Thyroid gland (tissue), 4 donors: ENCODE data around the gene GUCA2B.

Experiments
- POLR2A ChIP-seq, 2 donors: fragments of 450-650 bp; IDR thresholded peaks; one replicate each; pipeline ENCODE4 v1.6.1; 2017; ENCODE audit warnings: antibody characterized with exemption in 2 of 2, mild to moderate bottlenecking in 2 of 2, moderate library complexity in 1 of 2
- TF ChIP-seq, protein P1 (sequence below), 6 experiments: fragments of 200-600 bp in 3 of 6; fragments of 450-650 bp in 3 of 6; sonication (generic) in 3 of 6; IDR thresholded peaks; one replicate each; pipeline ENCODE4 v1.5.1; 2016 to 2019; ENCODE audit warnings: antibody characterized with exemption in 6 of 6, mild to moderate bottlenecking in 2 of 6, inconsistent platforms in 1 of 6, moderate library complexity in 1 of 6

DNA sequence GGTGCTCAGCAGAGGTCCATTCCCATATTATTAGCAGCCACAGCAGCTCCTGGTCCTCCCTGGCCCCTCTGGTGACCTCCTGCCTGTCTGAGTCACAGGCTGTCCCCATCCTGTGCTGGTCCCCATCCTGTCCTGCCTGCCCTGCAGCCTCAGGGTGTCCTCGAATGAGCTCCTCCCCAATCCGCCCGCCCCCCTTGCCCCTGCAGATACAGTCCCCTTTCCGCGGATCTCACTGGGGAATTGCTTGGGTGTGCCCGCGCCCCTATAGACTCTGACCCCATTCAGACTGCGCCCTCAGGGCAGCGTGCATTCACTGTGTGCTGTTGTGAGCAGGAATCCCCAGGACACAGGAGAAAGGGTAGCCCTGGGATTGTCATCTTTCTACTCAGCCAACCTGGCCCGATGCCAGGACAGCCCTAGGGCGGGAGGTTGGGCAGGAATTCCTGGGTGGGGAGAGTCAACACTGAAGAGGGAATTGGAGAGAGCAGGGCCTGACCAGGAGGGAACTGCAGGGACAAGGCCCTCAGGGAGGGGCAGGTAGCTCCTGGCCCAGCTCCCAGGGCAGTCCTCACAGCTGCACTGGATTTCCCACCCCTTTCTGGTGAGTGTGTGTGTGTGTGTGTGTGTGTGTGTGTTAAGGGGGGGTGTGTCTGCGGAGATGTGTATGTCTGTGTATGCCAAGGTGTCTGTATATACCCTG is 12.5 kb downstream of the GUCA2B start:
- TF ChIP-seq, protein P1, sequence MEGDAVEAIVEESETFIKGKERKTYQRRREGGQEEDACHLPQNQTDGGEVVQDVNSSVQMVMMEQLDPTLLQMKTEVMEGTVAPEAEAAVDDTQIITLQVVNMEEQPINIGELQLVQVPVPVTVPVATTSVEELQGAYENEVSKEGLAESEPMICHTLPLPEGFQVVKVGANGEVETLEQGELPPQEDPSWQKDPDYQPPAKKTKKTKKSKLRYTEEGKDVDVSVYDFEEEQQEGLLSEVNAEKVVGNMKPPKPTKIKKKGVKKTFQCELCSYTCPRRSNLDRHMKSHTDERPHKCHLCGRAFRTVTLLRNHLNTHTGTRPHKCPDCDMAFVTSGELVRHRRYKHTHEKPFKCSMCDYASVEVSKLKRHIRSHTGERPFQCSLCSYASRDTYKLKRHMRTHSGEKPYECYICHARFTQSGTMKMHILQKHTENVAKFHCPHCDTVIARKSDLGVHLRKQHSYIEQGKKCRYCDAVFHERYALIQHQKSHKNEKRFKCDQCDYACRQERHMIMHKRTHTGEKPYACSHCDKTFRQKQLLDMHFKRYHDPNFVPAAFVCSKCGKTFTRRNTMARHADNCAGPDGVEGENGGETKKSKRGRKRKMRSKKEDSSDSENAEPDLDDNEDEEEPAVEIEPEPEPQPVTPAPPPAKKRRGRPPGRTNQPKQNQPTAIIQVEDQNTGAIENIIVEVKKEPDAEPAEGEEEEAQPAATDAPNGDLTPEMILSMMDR (IDR thresholded peaks at IDR 0.05), result no peak
- TF ChIP-seq POLR2A (IDR thresholded peaks at IDR 0.05), result no peak
